Right kidney (tissue), 1 donor: ENCODE measurements around the gene CPT2.
"Not testable (repeated sequence)": the region's sequence is repeated elsewhere in the genome, so short reads cannot be mapped to it uniquely, and the experiment has no call there.

Source experiments
- DNase-seq: peaks from one replicate; pipeline ENCODE4 v3.0.0-alpha.2; 2016

The CPT2 gene

DNA sequence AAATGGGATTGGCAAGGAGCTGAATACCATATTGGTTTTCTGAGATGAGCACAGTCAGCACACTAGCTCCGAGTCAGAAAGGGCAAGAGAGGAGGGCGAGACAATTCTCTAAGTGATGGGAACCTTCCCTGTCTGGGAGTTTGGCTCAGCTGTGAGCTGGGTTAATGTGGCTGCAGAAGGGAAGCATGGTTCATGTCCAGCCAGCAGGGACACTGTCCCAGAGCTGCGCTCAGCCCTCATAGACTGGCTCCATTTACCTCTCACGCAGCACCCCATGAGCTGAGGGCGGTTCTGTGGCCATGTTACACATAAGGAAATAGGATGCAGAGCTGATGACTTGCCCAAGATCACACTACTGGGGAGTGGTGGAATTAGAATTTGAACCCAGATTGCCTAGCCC is 15.7 kb upstream of the CPT2 start:
- no peak for DNase-seq

DNA sequence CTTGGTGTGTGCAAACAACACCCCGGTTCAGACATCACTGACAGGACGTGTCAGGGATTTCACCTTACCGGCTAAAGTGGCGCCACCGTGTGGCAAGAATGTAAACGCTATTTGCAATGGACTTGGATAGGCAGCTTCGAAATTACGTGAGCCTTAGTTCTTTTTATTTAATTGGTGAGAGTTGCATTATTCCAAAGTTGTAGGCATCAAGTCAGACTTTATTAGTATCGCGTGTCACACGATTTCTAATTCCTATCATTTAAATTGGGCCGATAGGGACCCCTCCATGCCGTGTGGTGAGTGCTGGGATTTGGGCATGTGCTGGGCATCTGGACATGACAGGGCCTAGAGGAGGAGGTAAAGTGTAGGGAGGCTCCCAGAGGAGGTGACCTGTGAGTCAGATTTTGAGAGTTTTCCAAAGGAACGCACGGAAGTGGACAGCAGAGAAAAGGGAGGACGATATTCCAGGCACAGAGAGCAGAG is 14.5 kb upstream of the CPT2 start:
- peak; percentile 38 for DNase-seq

DNA sequence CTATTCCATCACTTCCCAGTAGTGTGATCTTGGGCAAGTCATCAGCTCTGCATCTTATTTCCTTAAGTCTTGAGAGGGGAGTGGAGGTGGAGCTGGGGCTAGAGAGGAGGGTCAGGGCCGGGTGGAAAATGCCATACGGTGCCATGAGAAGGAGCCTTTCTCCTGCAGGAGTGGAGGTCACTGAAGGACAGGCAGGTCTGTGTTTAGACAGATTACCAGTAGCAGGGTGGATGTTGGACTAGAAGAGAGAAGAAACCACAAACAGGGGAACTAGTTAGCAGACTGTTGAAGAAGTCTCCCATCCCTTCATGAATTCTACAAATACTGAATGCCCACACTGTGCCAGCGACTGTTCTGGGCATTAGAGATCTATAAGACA is 13.9 kb upstream of the CPT2 start:
- DNase-seq: no peak

DNA sequence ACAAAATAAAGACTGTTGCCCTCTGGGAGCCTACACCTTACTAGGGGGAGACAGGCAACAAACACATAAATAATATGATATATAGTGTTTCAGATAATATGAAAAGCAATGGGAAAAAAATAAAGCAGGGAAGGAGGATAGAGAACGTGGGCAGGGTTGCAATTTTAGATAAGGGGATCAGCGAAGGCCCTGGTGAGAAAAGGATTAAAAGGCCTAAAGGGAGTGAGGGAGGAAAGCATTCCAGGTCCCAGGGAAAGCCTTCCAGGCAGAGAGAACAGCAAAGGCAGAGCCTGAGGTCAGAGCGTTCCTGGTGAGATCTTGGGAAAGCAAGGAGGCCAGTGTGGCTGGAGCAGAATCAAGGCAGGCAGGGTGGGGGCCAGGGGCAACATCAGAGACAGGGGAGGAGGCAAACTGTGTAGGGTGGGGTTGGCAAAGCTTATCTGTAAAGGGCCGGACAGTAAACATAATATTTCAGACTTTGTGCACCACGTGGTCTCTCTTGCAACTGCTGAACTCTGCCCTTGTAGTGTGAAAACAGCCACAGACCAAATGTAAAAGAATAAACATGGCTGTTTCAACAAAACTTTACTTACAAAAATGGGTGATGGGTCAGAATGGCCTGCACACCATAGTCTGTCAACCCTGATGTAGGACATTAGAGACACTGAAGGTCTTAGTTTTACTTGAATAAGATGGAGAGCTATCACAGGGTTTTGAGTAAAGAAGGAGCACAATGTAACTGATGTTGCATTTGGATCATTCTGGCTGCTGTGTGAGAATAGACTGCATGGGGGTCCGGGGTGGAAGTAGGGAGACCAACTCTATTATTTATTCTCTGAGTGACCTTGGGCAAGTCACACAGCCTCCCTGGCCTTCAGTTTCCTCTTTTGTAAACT is 13.3 kb upstream of the CPT2 start:
- DNase-seq: no peak

DNA sequence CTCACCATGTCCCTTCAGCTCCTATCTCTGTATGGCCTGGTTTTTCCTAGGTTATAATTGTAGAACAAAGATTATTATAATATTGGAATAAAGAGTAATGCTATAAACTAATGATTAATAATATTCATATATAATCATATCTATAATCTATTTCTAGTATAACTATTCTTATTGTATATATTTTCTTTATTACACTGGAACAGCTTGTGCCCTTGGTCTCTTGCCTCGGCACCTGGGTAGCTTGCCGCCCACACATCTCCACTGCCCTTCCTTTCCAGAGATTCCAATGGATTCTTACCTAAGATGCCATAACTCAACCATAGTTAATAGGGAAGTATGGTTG is 10.7 kb upstream of the CPT2 start:
- not testable (repeated sequence) for DNase-seq

DNA sequence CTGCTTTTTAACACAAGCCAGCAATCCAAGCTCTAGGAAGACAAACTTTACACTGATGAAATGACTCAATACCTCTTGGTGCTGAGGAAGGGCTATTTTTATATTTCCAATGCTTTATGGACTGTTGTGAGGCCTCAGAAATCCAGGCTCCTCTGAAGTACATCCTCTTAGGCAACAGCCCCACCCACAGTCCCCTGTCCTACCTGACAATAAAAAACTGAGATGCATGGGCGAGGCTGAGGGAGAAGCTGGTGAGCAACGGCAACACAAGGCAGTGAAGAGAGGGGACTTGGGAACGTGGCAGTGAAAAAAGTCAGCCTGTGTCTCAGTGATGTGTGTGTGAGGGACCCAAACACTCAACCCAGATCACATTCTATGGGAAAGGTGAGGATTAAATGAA is 10.1 kb upstream of the CPT2 start:
- DNase-seq: no peak

DNA sequence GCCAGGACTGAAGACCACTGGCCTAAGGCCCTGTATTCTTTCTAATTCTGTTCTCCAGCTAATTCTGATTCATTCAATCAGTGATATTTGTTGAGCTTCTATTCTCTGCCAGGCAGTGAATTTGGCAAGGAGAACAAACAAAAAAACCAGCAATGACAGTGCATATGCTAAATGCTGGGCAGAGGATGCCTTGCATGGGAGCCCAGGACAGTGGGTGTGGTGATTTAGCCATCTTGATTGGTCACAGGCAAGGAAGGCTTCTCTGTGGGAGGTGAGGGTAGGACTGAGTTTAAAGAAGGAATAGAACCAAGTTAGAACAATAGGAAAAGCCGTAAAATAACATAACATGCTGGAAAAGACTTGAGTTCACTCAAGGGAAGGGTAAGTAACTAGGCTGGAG is 9.2 kb upstream of the CPT2 start:
- DNase-seq: no peak

DNA sequence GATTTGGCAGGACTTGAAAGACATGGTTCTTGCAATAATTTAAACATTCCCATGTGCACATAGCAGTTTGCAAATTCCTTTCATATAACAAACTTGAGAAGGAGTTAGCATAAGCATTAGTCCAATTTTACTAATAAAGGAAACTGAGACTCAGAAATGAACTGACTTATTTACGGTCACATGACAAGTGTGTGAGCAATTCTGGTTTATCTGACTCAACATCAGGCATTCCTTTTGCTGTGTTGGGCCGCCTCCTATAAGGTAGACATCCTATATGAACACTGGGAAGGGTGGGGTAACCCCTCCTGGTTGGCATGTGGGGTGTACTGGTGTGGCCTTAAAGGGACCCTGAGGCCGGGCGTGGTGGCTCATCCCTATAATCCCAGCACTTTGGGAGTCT is 8.5 kb upstream of the CPT2 start:
- no peak for DNase-seq

DNA sequence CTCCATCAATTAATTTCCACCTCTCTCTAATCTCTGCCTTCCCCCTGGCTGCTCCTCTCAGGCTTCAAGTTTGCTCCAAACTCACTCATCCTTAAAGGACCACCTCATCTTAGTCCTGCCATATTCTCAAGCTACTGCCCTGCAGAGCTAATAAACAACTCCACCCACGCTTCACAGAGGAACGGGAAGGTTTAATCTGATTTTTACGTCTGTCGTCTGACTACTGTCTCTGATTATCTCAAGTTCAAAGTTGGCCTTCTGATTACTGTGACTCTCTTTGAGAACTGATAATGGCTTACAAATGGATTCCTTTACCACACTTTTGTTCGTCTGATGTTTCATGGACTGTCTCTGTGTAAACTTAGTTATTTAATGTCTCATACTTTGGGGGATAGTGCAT is 7.6 kb upstream of the CPT2 start:
- DNase-seq: no peak

DNA sequence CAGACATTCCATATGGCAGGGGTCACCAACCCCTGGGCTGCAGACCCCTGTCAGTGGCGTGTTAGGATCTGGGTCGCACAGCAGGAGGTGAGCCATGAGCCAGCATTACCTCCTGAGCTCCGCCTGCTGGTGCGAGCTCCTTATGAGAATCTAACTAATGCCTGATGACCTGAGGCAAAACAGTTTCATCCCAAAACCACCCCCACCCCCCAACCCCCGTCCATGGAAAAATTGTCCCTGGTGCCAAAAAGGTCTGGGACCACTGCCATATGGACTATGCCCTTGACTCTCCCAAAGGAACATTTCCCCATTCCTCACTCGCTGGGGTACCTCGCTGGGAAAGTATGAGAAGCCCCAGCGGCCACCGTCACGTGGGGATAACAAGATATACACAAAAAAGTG is 6.4 kb upstream of the CPT2 start:
- no peak for DNase-seq

DNA sequence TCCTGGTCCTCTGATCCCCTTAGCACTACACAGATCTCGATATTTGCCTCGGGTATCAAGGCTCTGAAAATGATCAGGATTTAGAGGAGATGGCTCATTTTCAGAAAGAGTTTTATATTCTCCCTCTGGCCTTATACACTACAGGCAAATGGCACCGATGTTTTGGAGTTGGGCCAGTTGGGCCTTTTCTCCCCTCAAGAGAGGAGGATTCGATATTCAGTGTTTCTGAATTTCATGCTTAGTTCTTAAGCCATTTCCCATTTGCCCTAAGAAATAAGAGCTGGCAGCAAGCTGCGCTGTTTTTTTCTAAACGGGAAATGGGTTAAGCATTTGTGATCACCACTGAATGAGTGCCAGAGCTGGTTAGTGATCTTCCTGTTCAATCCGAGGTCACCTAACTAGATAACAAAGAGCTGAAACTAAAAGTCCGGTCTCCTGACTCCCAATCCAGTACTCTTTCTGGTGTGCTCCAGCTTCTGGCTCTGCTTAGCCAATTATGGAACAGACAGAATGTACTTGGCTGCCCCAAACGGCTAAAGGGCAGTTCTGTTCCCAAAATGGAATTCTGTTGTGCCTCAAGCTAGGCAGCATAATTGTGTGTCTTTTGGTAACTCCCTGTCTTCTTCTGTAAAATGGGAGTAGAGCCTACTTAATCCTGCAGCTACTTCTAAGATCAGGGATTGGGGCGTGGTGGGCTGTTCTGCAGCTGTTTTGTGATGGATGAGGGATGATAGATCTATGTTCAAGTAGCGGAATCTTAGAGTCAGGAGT is 1.2 kb upstream of the CPT2 start:
- no peak for DNase-seq

DNA sequence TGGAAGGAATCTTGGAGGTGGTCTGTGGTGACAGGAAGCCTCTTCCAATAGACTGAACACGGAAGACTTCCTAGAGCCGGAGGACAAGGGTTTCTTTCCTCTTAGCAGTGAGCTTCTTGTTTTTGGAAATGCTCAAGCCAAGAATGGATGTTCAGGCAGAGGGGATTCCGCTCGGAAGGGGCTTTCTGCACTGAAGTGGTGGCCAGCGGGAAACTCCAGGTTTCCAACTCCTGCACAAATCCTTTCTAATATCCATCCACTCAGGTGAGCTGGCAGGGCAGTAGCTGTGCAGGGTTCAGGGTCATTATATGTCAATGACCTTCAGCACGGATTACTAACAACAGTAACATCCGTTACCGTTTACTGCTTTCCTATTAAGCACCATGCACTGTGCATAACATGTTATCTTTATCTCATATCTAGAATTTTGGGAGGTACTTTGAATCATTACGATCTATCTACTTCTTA is 573 bp upstream of the CPT2 start:
- DNase-seq: no peak

DNA sequence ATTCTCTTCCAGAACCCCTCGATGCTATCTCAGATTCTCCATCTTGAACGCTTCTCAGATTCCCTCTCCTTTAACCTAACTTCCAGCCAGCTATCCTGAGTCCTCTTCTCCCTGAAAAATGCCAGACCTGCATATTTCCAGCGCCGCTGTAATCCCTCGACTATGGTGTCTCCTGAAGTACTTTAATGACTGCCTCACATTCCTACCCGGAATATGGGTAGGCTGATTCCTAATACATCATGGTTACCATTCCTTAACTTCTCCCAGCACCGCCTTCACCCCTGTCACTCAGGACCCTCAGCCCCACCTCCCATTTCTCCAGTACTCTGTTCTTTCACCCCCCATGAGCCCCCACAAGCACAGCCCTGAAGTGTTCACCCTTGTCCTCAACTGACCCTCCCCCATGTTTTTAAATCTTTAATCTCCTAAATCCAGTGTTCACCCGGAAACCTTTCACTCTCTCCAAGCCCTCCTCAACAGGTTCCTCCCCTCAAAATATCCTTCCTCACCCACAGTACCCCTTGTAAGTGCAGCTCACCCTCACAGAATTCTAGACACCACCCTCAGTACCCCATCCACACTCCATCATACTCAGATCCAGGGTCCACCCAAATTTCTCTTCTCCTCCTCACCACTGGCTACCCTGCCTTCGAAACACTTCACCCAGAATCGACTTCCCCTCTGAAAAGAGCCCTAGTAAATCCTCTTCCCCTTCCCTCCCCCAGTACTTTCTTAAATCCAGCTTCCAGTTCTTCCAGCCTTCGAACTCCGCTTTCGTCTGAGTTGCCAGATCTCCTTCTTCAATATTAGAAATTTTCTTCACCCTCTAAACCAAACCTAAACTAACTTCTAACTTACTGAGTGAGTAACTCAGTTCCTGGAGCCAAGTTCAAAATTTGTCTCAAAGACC is 922 bp downstream of the CPT2 start:
- DNase-seq: no peak

DNA sequence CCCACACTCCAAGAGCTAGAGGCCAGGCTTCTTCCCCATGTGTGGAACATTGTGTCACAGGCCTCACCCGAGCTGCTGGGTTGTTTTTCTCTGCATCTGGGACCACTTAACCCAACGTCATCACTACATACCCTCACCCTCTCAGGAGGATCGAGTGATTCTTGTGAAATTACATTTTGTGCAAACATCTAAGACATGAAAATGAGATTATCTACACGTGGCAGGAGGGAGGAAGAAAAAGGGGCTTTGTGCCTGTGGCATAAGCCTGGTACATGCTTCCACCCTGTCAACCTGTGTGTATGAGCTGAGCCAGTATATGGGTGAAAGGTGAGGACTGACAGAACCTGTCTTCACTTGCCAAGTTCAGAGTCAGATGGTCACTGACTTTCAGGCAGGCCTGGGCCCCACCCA is 1.6 kb downstream of the CPT2 start:
- DNase-seq: no peak

DNA sequence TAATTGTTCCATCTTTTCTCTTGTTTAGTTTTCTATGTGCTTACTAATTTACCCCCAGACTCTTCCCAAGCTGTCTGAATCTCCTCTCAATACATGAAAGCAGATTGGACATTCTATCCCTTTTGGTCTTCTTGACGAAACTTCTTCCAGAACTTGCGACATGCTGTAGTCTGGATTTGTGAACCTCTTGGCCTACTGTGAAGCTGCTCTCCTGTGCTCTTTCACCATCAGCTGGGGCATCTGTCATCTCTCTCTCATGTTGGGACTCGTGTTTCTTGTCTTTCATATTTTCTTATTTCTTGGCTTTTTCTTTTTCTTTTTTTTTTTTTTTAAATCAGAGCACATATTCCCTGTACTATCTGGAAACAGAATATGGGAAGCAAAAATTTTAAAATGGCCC is 6.8 kb downstream of the CPT2 start:
- no peak for DNase-seq

DNA sequence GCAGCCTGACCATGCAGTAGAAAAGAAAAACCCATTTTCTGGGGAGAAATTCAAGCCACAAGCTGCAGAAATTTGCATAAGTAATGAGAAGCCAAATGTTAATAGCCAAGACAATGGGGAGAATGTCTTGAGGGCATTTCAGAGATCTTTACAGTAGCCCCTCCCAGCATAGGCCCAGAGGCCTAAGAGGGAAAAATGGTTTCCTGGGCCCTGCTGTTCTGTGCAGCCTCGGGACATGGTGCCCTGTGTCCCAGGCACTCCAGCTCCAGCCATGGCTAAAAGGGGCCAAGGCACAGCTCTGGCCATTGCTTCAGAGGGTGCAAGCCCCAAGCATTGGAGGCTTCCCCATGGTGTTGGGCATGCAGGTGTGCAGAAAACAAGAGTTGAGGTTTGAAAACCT is 8.9 kb downstream of the CPT2 start:
- DNase-seq: not testable (repeated sequence)

DNA sequence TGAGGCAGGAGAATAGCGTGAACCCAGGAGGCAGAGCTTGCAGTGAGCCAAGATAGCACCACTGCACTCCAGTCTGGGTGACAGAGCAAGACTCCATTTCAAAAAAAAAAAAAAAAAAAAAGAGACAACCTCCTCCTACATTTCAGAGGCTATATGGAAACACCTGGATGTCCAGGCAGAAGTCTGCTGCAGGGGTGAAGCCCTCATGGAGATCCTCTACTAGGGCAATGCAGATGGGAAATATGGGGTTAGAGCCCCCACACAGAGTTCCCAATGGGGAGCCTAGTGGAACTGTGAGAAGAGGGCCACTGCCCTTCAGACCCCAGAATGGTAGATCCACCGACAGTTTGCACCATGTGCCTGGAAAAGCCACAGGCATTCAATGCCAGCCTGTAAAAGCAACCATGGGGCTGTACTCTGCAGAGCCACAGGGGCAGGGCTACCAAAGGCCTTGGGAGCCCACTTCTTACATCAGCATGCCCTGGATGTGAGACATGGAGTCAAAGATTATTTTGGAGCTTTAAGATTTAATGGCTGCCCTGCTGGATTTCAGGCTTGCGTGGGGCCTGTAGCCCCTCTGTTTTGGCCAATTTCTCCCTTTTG is 9.6 kb downstream of the CPT2 start:
- not testable (repeated sequence) for DNase-seq

DNA sequence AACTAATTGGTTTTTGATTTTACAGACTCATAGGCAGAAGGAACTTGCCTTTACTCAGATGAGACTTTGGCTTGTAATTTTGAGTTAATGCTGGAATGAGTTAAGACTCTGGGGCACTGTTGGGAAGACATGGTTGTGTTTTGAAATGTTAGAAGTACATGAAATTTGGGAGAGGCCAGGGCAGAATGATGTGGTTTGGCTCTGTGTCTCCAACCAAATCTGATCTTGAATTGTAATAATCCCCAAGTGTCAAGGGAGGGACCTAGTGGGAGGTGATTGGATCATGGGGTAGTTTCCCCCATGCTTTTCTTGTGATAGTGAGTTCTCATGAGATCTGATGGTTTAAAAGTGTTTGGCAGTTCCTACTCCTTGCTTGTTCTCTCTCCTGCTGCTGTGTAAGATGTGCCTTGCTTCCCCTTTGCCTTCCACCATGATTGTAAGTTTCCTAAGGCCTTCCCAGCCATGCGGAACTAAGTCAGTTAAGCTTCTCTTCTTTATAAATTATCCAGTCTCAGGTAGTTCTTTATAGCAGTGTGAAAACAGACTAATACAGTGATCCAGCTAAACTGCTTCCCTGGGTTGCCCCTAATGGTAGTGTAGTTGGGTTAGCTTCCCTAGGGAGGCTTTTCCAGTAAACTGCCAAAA is 10.2 kb downstream of the CPT2 start:
- DNase-seq: no peak

DNA sequence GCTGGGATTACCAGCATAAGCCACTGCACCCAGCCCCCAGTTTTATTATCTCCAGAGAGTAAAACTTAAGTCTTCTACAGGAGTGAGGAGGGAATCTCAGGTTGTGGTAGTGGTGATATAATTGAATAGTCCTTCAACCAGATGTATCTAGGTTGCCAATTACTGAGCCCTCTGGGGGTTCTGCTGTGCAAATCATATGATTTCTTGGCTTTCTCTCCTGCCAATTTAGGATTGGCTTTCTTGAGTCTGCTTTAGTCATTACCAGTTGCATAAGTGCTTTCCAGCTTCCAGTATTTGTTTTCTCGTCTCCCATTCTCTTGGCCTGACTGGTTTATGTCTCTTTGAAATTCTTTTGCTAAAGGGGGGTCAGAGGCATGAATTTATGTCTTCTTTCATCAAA is 11.1 kb downstream of the CPT2 start:
- no peak for DNase-seq

DNA sequence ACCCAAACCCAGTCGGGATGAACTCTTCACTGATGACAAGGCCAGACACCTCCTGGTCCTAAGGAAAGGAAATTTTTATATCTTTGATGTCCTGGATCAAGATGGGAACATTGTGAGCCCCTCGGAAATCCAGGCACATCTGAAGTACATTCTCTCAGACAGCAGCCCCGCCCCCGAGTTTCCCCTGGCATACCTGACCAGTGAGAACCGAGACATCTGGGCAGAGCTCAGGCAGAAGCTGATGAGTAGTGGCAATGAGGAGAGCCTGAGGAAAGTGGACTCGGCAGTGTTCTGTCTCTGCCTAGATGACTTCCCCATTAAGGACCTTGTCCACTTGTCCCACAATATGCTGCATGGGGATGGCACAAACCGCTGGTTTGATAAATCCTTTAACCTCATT is 13.7 kb downstream of the CPT2 start:
- no peak for DNase-seq

DNA sequence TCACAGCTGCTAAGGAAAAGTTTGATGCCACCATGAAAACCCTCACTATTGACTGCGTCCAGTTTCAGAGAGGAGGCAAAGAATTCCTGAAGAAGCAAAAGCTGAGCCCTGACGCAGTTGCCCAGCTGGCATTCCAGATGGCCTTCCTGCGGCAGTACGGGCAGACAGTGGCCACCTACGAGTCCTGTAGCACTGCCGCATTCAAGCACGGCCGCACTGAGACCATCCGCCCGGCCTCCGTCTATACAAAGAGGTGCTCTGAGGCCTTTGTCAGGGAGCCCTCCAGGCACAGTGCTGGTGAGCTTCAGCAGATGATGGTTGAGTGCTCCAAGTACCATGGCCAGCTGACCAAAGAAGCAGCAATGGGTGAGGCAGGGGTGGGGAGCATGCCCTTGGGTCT is 14.3 kb downstream of the CPT2 start:
- no peak for DNase-seq
